GM12801 (cell line): ENCODE results near the gene ABHD2.

Experiments
- CTCF ChIP-seq: IDR thresholded peaks from one replicate; pipeline ENCODE4 v1.5.1; 2011; ENCODE audit warnings: control low read depth; ENCODE audit not compliant: insufficient read length; ENCODE audit errors: extremely low read depth

ABHD2 gene

GRCh38 chr15:89195836-89196235 is 107.6 kb downstream of the ABHD2 start:
- TF ChIP-seq CTCF: no peak

DNA sequence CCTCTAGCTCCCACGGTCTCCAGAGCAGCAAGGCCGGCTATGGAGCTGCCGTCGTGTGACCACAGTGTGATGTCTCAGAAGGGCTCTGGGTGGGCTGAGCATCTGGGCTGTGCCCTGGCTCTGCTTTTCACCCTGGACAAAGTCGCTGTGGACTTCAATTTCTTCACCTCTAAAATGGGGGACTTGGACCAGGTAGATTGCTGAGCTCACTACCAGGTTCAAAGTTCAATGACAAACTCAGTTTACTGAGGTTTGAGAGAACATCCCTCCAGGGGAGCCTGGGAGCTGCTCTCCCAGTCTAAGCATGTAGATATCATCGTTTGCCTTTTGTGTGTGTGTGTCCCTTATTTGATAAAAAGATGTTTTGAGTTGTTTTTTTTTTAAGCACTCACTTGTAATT is 108.0 kb downstream of the ABHD2 start:
- TF ChIP-seq CTCF: no peak

DNA sequence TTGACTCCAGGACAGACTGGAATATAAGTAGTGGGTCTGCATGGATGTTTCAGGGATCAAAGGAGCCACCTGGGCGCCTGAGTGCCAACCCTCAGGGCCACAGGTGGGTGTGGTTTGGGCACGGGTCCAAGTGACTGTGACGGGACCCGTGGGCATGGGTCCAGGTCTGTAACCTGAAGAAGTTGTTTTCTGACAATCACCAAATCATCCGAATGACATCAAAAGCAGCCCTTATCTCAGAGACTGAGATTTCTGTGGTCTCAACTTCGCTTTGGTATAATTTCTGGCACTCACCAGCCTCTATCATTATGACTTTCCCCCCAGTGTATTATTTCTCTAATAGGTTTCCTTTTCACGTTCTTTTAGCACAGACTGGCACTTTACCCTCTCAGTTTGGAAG is 108.7 kb downstream of the ABHD2 start:
- TF ChIP-seq CTCF: no peak

DNA sequence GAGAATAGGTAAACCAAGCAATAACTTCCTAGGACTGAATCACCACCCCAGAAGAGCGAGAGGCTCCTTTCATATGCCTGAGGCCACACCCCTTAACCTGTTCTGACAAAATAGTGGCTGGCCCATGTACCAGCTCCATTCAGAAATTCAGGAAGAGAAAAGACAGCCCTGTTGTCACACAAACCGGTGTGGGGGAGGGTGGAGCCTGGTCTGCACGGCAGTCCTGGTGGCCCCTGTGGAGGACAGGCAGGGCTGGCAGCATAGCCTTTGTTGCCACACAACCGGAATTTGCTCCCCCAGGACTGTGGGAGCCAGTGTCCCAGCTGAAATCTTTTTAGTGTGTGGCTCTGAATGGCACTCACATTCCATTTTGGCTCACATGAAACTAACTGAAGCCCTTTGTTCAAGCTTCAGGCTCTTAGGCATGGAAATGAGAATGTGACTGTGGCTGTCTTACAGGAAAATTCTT is 109.3 kb downstream of the ABHD2 start:
- TF ChIP-seq CTCF: no peak

DNA sequence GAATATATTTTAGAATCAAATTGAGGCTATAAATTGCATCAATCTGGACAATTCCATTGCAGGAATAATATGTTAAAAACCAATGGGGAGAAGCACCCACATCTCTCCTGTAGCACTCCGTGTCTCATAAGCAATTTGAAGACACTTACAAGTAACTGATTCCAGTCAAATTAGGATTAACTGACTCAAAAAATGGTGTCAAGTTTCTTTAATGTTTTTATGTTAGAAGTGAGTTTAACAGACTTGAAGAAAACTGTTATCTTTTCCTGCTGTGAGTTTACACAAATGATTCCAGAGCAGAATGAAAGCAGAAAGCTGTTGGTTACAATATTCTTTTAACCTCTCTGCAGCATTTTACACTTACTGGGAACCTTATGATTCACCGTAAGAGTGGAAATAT is 109.9 kb downstream of the ABHD2 start:
- no peak for TF ChIP-seq CTCF

GRCh38 chr15:89198934-89199333 is 110.7 kb downstream of the ABHD2 start:
- TF ChIP-seq CTCF: no peak

DNA sequence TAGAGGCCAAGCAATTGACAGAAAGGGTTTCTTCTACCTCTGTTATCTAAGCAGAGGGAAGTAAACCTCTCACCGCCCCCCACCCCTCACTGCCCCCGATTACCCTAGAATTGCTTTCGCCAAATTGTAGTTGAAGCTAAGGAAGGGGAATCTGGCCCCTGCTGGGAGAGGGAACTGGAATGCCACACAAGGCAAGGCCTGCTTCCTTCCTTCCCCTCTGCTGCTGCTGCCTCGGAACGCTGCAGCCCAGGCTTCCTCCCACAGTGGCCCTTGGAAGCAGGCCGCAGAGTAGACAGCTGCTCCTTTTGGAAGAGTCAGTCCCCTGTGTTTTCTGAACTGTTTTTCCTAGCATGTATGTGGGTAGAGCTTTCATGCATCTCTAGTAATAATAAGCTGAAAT is 111.5 kb downstream of the ABHD2 start:
- TF ChIP-seq CTCF: no peak

DNA sequence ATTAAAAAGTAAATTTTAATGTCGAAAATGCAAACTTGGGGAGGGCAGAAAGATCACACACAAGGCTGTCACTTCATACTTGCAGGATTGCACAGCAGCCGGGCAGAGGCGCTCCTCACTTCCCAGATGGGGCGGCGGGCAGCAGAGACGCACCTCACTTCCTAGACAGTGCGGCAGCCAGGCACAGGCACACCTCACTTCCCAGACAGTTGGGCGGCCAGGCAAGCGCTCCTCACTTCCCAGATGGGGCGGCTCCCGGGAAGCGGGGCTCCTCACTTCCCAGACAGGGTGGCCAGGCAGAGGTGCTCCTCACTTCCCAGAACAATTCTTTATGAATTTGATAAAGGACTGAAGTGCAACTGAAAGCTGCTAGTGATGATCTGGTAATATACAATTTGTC is 111.9 kb downstream of the ABHD2 start:
- TF ChIP-seq CTCF: no peak
